Calu3 (cell line): ENCODE results near the gene FRMD5. TPM values are rescaled to one million over a fixed set of nuclear protein-coding genes. Genes with fewer than 3 reads are reported as not detected.

ENCODE experiments used
- BruUV-seq: library from RNA; stranded (reverse); fragments of 400-500 nt; replicated peaks from 2 replicates; lab custom pipeline; 2021; lab: Mats Ljungman, UMichigan
- CTCF ChIA-PET: fragments of 300-600 bp; sonication (Branson Sonifier 250); formaldehyde crosslinking; loops from one replicate; lab custom pipeline; 2022; ENCODE audit warnings: antibody characterized with exemption; lab: Charles Lee
- DNase-seq: peaks from one replicate; pipeline ENCODE4 v3.0.0; 2022
- H3K27ac Mint-ChIP-seq: one replicate; pipeline ENCODE4 v1.8.0; 2022; ENCODE audit warnings: mixed read lengths; ENCODE audit not compliant: unreplicated experiment
- H3K27me3 Mint-ChIP-seq: one replicate; pipeline ENCODE4 v1.8.0; 2022; ENCODE audit warnings: mixed read lengths; ENCODE audit not compliant: unreplicated experiment
- H3K36me3 Mint-ChIP-seq: one replicate; pipeline ENCODE4 v1.8.0; 2022; ENCODE audit warnings: mild to moderate bottlenecking, moderate library complexity, mixed read lengths; ENCODE audit not compliant: insufficient read depth, unreplicated experiment
- H3K4me1 Mint-ChIP-seq: one replicate; pipeline ENCODE4 v1.8.0; 2022; ENCODE audit warnings: mild to moderate bottlenecking, low read depth, mixed read lengths; ENCODE audit not compliant: unreplicated experiment
- H3K4me3 Mint-ChIP-seq: one replicate; pipeline ENCODE4 v1.8.0; 2022; ENCODE audit warnings: mild to moderate bottlenecking, low read depth, moderate library complexity, mixed read lengths; ENCODE audit not compliant: unreplicated experiment
- H3K9me3 Mint-ChIP-seq: one replicate; pipeline ENCODE4 v1.8.0; 2022; ENCODE audit warnings: low read depth, mixed read lengths; ENCODE audit not compliant: unreplicated experiment
- intact Hi-C: fragments of 100-400 bp; cut with micrococcal nuclease; formaldehyde crosslinking; loops from one replicate; pipeline ENCODE4 v1.10.0; 2022; ENCODE audit not compliant: unreplicated experiment
- total RNA-seq: library from RNA; stranded (reverse); gene quantifications from 2 replicates; pipeline ENCODE4 v1.2.3, GENCODE V29; 2022
- TF ChIP-seq, protein P1 (sequence below): fragments of 200-600 bp; IDR thresholded peaks from one replicate; pipeline ENCODE4 v1.8.0; 2022; ENCODE audit warnings: antibody characterized with exemption; ENCODE audit not compliant: unreplicated experiment

FRMD5 gene
- total RNA-seq, 1 experiment from 2014 or later, result 10.9 TPM

DNA sequence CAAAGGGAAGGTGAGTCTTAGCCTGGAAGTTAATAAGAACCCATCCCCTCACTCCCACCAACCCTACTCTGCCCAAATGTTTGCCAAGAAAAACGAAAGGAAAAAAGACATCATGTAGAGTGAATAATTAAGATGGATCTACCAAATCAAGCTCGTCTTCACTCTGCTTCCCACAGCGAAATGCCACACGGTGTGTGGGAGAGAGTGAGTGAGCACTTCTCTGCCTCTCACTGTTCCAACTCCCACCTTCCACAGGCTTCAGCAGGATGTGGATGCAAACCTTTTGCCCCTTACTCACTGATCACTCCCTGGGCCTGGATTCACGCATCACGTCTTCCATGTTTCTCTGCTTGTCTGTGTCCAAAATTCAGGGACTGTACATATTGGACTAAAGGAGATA lies 282.9 kb downstream of the FRMD5 start:
- CTCF ChIA-PET, result no interaction called here
- no peak overlapping the region for H3K27ac Mint-ChIP-seq
- H3K36me3 Mint-ChIP-seq, result peaks cover 8% of the 10 kb centered on the region
- H3K4me3 Mint-ChIP-seq, result no peak overlapping the region
- TF ChIP-seq, protein P1, sequence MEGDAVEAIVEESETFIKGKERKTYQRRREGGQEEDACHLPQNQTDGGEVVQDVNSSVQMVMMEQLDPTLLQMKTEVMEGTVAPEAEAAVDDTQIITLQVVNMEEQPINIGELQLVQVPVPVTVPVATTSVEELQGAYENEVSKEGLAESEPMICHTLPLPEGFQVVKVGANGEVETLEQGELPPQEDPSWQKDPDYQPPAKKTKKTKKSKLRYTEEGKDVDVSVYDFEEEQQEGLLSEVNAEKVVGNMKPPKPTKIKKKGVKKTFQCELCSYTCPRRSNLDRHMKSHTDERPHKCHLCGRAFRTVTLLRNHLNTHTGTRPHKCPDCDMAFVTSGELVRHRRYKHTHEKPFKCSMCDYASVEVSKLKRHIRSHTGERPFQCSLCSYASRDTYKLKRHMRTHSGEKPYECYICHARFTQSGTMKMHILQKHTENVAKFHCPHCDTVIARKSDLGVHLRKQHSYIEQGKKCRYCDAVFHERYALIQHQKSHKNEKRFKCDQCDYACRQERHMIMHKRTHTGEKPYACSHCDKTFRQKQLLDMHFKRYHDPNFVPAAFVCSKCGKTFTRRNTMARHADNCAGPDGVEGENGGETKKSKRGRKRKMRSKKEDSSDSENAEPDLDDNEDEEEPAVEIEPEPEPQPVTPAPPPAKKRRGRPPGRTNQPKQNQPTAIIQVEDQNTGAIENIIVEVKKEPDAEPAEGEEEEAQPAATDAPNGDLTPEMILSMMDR, result no peak
- H3K9me3 Mint-ChIP-seq, result no peaks in the 10 kb centered on the region
- no peaks in the 10 kb centered on the region for H3K27me3 Mint-ChIP-seq
- no peak for DNase-seq
- H3K4me1 Mint-ChIP-seq, result peaks cover 16% of the 10 kb centered on the region
- no TSS peak for BruUV-seq
- intact Hi-C loops, result no loop called here

DNA sequence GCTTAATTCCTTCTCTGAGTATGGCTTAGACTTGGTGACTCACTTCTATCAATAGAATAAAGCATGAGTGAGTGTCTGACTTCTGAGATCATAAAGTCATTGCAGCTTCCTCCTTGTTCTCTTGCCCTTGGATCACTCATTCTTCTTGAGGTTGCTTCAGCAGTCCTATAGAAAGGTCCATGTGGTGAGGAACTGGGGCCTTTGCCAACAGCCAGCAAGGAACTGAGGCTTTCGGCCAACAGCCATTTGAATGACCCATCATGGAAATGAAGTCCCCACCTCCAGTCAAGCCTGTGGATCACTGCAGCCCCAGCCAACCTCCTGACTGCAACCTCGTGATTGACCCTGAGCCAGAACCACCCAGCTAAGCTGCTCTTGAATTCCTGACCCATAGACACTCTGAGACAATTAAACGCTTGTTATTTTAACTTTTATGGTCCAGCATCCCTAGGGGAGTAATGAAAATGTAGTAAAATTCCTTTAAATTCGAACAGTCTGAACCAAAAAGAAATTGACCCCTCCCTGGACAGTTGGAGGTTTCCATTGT lies 283.8 kb downstream of the FRMD5 start:
- Mint-ChIP-seq H3K4me1 (peaks cover 16% of the 10 kb centered on the region), H3K4me3 (no peak overlapping the region), H3K36me3 (peaks cover 8% of the 10 kb centered on the region), H3K9me3 (no peaks in the 10 kb centered on the region), H3K27ac (no peak overlapping the region), H3K27me3 (no peaks in the 10 kb centered on the region)
- TF ChIP-seq, protein P1, result no peak
- CTCF ChIA-PET, result no interaction called here
- no TSS peak for BruUV-seq
- DNase-seq, result no peak
- intact Hi-C loops, result no loop called here

- TF ChIP-seq, protein P1, result no peak
- no TSS peak for BruUV-seq
- Mint-ChIP-seq H3K4me3 (no peak overlapping the region), H3K27me3 (no peaks in the 10 kb centered on the region), H3K9me3 (no peaks in the 10 kb centered on the region), H3K4me1 (peaks cover 8% of the 10 kb centered on the region), H3K36me3 (peaks cover 4% of the 10 kb centered on the region), H3K27ac (no peak overlapping the region)
- CTCF ChIA-PET, result no interaction called here
- DNase-seq, result no peak
- intact Hi-C loops, result loop anchor here (10.0 kb wide), 1 partner anchor 156 kb away; no protein-coding TSS in a partner anchor
These were observed 286.5 kb downstream of the FRMD5 start for GRCh38 chr15:43908516-43909050.

DNA sequence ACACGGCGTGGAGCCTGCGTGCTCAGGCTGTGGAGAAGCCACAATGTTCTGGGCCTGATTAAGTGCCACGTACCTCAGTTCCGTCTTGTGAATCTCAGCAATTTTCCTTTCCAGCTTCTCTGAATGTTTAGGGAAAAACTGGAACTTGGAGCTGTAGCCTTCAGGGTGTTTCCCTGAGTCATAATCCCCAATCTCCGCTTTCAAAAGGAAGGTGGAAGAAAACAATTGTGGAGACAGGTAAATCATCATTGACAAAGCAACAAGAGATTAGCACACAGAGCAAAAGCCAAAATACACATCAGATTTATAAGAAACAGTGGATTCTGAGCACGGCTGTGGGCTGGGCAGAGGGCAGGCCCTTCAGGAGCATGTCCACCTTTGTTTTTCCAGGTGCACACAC lies 289.3 kb downstream of the FRMD5 start:
- no peaks in the 10 kb centered on the region for H3K9me3 Mint-ChIP-seq
- H3K4me1 Mint-ChIP-seq, result no peaks in the 10 kb centered on the region
- no peaks in the 10 kb centered on the region for H3K27me3 Mint-ChIP-seq
- no peak overlapping the region for H3K4me3 Mint-ChIP-seq
- DNase-seq, result no peak
- CTCF ChIA-PET, result no interaction called here
- intact Hi-C loops, result loop anchor here (10.0 kb wide), 1 partner anchor 159 kb away; no protein-coding TSS in a partner anchor
- no peak overlapping the region for H3K27ac Mint-ChIP-seq
- H3K36me3 Mint-ChIP-seq, result peaks cover 4% of the 10 kb centered on the region
- TF ChIP-seq, protein P1, result no peak
- BruUV-seq, result no TSS peak
